Esophagus muscularis mucosa (tissue), 4 donors: Measurements from ENCODE around the gene CNFN.

Experiments used
- CTCF ChIP-seq, 3 experiments: fragments of 200-600 bp in 2 of 3; fragments of 450-650 bp in 1 of 3; sonication (generic) in 2 of 3; IDR thresholded peaks; one replicate each; pipeline ENCODE4 v1.5.1; 2017 to 2019; ENCODE audit warnings: antibody characterized with exemption in 3 of 3, mild to moderate bottlenecking in 2 of 3, moderate library complexity in 1 of 3
- EP300 ChIP-seq: sonication (generic); formaldehyde crosslinking; IDR thresholded peaks from one replicate; pipeline ENCODE4 v1.6.1; 2017; ENCODE audit warnings: antibody characterized with exemption
- POLR2A ChIP-seq: fragments of 450-650 bp; IDR thresholded peaks from one replicate; pipeline ENCODE4 v1.6.1; 2017; ENCODE audit warnings: antibody characterized with exemption, moderate library complexity, mild to moderate bottlenecking, low read depth
- POLR2AphosphoS5 ChIP-seq, 2 donors: sonication (generic); formaldehyde crosslinking; IDR thresholded peaks; one replicate each; pipeline ENCODE4 v1.6.1; 2017; ENCODE audit warnings: antibody characterized with exemption in 2 of 2

GRCh38 chr19:42392165-42392564 lies 2.1 kb upstream of the CNFN start:
- no peak for TF ChIP-seq EP300
- no peak for TF ChIP-seq POLR2A
- TF ChIP-seq CTCF (IDR thresholded peaks at IDR 0.05) = no peak
- TF ChIP-seq POLR2AphosphoS5 (IDR thresholded peaks at IDR 0.05) = no peak
